H1 (cell line): ENCODE results near the gene MMP1. TPM values are rescaled to one million over a fixed set of nuclear protein-coding genes. Genes with fewer than 3 reads are reported as not detected.

Experiments used
- CTCF ChIA-PET: fragments of 300-600 bp; sonication (Branson Sonifier 250); formaldehyde crosslinking; loops from one replicate; lab custom pipeline; 2021; ENCODE audit not compliant: partially characterized antibody; lab: Charles Lee
- POLR2A ChIA-PET: fragments of 300-600 bp; sonication (Branson Sonifier 250); formaldehyde crosslinking; loops from one replicate; lab custom pipeline; 2021; ENCODE audit warnings: inconsistent platforms; ENCODE audit not compliant: partially characterized antibody; lab: Charles Lee
- DNase-seq, 2 experiments: peaks; one replicate each; pipeline versions ENCODE4 v3.0.0 to v3.0.0-alpha.2; 2010 to 2022; ENCODE audit warnings: low spot score in 2 of 2, low read depth in 1 of 2, mixed read lengths in 1 of 2
- FAIRE-seq: peaks from 2 replicates; lab custom pipeline; 2011; peaks lifted over from hg19 to GRCh38; lab: Jason Lieb, UNC
- H2AFZ ChIP-seq: 2 replicates; pipeline ENCODE4 v1.8.1; 2012; ENCODE audit warnings: low read length, inconsistent platforms
- H2AK5ac ChIP-seq: 2 replicates; pipeline ENCODE4 v1.6.1; 2013; ENCODE audit warnings: low read depth, low read length
- H2BK120ac ChIP-seq: replicated peaks from 2 replicates; pipeline ENCODE3; 2013; ENCODE audit warnings: low read depth, low read length, inconsistent platforms
- H2BK12ac ChIP-seq: 2 replicates; pipeline ENCODE4 v1.6.1; 2013; ENCODE audit warnings: low read depth, low read length
- H2BK15ac ChIP-seq: 2 replicates; pipeline ENCODE4 v1.6.1; 2013; ENCODE audit warnings: low read length
- H2BK20ac ChIP-seq: 2 replicates; pipeline ENCODE4 v1.6.1; 2013; ENCODE audit warnings: low read length
- H2BK5ac ChIP-seq: 2 replicates; pipeline ENCODE4 v1.6.1; 2013; ENCODE audit warnings: low read depth, low read length
- H3K14ac ChIP-seq: 2 replicates; pipeline ENCODE4 v1.6.1; 2013; ENCODE audit warnings: inconsistent platforms; ENCODE audit not compliant: insufficient read length
- H3K18ac ChIP-seq: 2 replicates; pipeline ENCODE4 v1.6.1; 2013; ENCODE audit warnings: low read length; ENCODE audit errors: extremely low read depth
- H3K23ac ChIP-seq: 2 replicates; pipeline ENCODE4 v1.6.1; 2013; ENCODE audit warnings: inconsistent platforms; ENCODE audit not compliant: insufficient read length
- H3K23me2 ChIP-seq: 2 replicates; pipeline ENCODE4 v1.6.1; 2013; ENCODE audit warnings: low read depth, low read length
- H3K27ac ChIP-seq: 2 replicates; pipeline ENCODE4 v1.6.1; 2011; ENCODE audit warnings: low read depth, low read length, inconsistent platforms
- H3K27me3 ChIP-seq, 4 experiments: replicated peaks in 1 of 4; 1 replicate in 1 of 4; 2 replicates in 3 of 4; pipeline versions ENCODE4 v1.6.1 to v1.8.1; 2011 to 2013; ENCODE audit warnings: low read length in 3 of 4, mild to moderate bottlenecking in 3 of 4, inconsistent platforms in 2 of 4, mixed read lengths in 2 of 4, moderate library complexity in 1 of 4; ENCODE audit not compliant: control insufficient read depth in 3 of 4, insufficient read depth in 3 of 4; ENCODE audit errors: extremely low read depth in 1 of 4
- H3K36me3 ChIP-seq, 4 experiments: 2 replicates each; pipeline versions ENCODE4 v1.6.1 to v1.8.1; 2011 to 2013; ENCODE audit warnings: mild to moderate bottlenecking in 4 of 4, low read length in 3 of 4, moderate library complexity in 2 of 4, control low read depth in 1 of 4, inconsistent platforms in 1 of 4; ENCODE audit not compliant: insufficient read depth in 4 of 4, control insufficient read depth in 2 of 4
- H3K4ac ChIP-seq: replicated peaks from 2 replicates; pipeline ENCODE3; 2013; ENCODE audit warnings: low read length, low read depth, mixed read lengths, inconsistent platforms; ENCODE audit not compliant: insufficient read length
- H3K4me1 ChIP-seq, 4 experiments: replicated peaks in 1 of 4; 1 replicate in 1 of 4; 2 replicates in 3 of 4; pipeline versions ENCODE4 v1.6.1 to v1.8.1; 2011 to 2013; ENCODE audit warnings: low read length in 3 of 4, inconsistent platforms in 2 of 4, mixed read lengths in 1 of 4; ENCODE audit not compliant: insufficient read depth in 4 of 4, control insufficient read depth in 3 of 4
- H3K4me2 ChIP-seq, 2 experiments: 2 replicates each; pipeline versions ENCODE4 v1.6.1 to v1.8.1; 2011 to 2013; ENCODE audit warnings: low read depth in 2 of 2, low read length in 2 of 2, control low read depth in 1 of 2, inconsistent platforms in 1 of 2, mild to moderate bottlenecking in 1 of 2; ENCODE audit not compliant: insufficient read depth in 1 of 2
- H3K4me3 ChIP-seq, 4 experiments: fragments of 200-600, 300-600 bp in 1 of 4; sonication (generic), shearing (Covaris generic), sonication (Bioruptor Twin) in 1 of 4; 2 replicates each; pipeline versions ENCODE4 v1.5.1 to v1.8.1; 2011 to 2016; ENCODE audit warnings: low read length in 4 of 4, low read depth in 3 of 4, control low read depth in 2 of 4, inconsistent platforms in 2 of 4, mild to moderate bottlenecking in 2 of 4, mixed read lengths in 1 of 4, moderate library complexity in 1 of 4; ENCODE audit not compliant: insufficient read depth in 2 of 4; ENCODE audit errors: extremely low read depth in 1 of 4
- H3K56ac ChIP-seq: replicated peaks from 2 replicates; pipeline ENCODE3; 2013; ENCODE audit warnings: low read depth, mild to moderate bottlenecking, mixed read lengths, low read length, inconsistent platforms; ENCODE audit not compliant: insufficient read length
- H3K79me1 ChIP-seq: 2 replicates; pipeline ENCODE4 v1.6.1; 2013; ENCODE audit warnings: low read depth, low read length, control low read depth
- H3K79me2 ChIP-seq, 2 experiments: 2 replicates each; pipeline versions ENCODE4 v1.6.1 to v1.8.1; 2012 to 2013; ENCODE audit warnings: low read length in 2 of 2, mild to moderate bottlenecking in 2 of 2, inconsistent platforms in 1 of 2; ENCODE audit not compliant: insufficient read depth in 2 of 2, control insufficient read depth in 1 of 2
- H3K9ac ChIP-seq, 4 experiments: replicated peaks in 1 of 4; 1 replicate in 1 of 4; 2 replicates in 3 of 4; pipeline versions ENCODE4 v1.6.1 to v1.8.1; 2011 to 2013; ENCODE audit warnings: low read depth in 3 of 4, low read length in 3 of 4, control low read depth in 2 of 4, mild to moderate bottlenecking in 2 of 4, moderate library complexity in 2 of 4, inconsistent platforms in 1 of 4; ENCODE audit errors: extremely low read depth in 1 of 4
- H3K9me3 ChIP-seq, 2 experiments: 2 replicates each; pipeline versions ENCODE4 v1.6.1 to v1.8.1; 2012 to 2013; ENCODE audit warnings: mild to moderate bottlenecking in 2 of 2, moderate library complexity in 2 of 2, control low read depth in 1 of 2, inconsistent platforms in 1 of 2, low read depth in 1 of 2, low read length in 1 of 2, mixed read lengths in 1 of 2; ENCODE audit not compliant: insufficient read depth in 2 of 2
- H4K20me1 ChIP-seq, 2 experiments: replicated peaks in 1 of 2; 2 replicates each; pipeline versions ENCODE3 to v1.8.1; 2011 to 2013; ENCODE audit warnings: inconsistent platforms in 2 of 2, low read length in 2 of 2, mild to moderate bottlenecking in 1 of 2; ENCODE audit not compliant: insufficient read depth in 2 of 2, control insufficient read depth in 1 of 2
- H4K5ac ChIP-seq: 2 replicates; pipeline ENCODE4 v1.6.1; 2013; ENCODE audit warnings: low read length, low read depth, mixed read lengths, inconsistent platforms; ENCODE audit not compliant: insufficient read length
- H4K8ac ChIP-seq: 2 replicates; pipeline ENCODE4 v1.8.0; 2013; ENCODE audit warnings: mild to moderate bottlenecking, moderate library complexity, low read length, inconsistent platforms; ENCODE audit not compliant: insufficient read depth; ENCODE audit errors: extremely low read depth
- H4K91ac ChIP-seq: replicated peaks from 2 replicates; pipeline ENCODE3; 2013; ENCODE audit warnings: low read length, mixed read lengths, inconsistent platforms; ENCODE audit not compliant: insufficient read length
- ASH2L ChIP-seq: fragments of 200-600, 300-600 bp; sonication (generic); IDR thresholded peaks from one replicate; pipeline ENCODE4 v1.7.1; 2017; ENCODE audit warnings: low read length
- CREB1 ChIP-seq: IDR thresholded peaks from 2 replicates; pipeline ENCODE4 v1.6.1; 2012; ENCODE audit warnings: inconsistent platforms
- CTBP2 ChIP-seq: IDR thresholded peaks from 2 replicates; pipeline ENCODE4 v1.7.0; 2011; ENCODE audit warnings: borderline replicate concordance, mild to moderate bottlenecking, moderate library complexity, mixed read lengths, low read length; ENCODE audit not compliant: insufficient read depth, insufficient read length
- EGR1 ChIP-seq: IDR thresholded peaks from 2 replicates; pipeline ENCODE4 v1.6.1; 2011; ENCODE audit warnings: low read depth, low read length, borderline replicate concordance
- JUND ChIP-seq: IDR thresholded peaks from 2 replicates; pipeline ENCODE4 v1.6.1; 2011; ENCODE audit warnings: mild to moderate bottlenecking, improper control_type of control experiment, low read length
- KDM4A ChIP-seq: IDR thresholded peaks from one replicate; pipeline ENCODE4 v1.7.1; 2012; ENCODE audit warnings: low read depth, mild to moderate bottlenecking, moderate library complexity, low read length, inconsistent platforms; ENCODE audit not compliant: severe bottlenecking
- MAX ChIP-seq: IDR thresholded peaks from 2 replicates; pipeline ENCODE4 v1.6.1; 2012; ENCODE audit warnings: inconsistent platforms
- NANOG ChIP-seq: IDR thresholded peaks from 2 replicates; pipeline ENCODE4 v1.6.1; 2011; ENCODE audit warnings: low read length, low read depth, mild to moderate bottlenecking, inconsistent platforms; ENCODE audit not compliant: insufficient read depth, poor library complexity, severe bottlenecking
- RAD21 ChIP-seq, 2 experiments: IDR thresholded peaks in 1 of 2; conservative IDR thresholded peaks in 1 of 2; 2 replicates each; pipeline ENCODE4 v1.6.1; 2011; ENCODE audit warnings: low read depth in 2 of 2, low read length in 2 of 2, improper control_type of control experiment in 1 of 2, inconsistent platforms in 1 of 2, mild to moderate bottlenecking in 1 of 2, moderate library complexity in 1 of 2
- SAP30 ChIP-seq: fragments of 300-600 bp; sonication (generic); IDR thresholded peaks from 2 replicates; pipeline ENCODE4 v1.7.1; 2012; ENCODE audit warnings: low read length, moderate library complexity, mild to moderate bottlenecking, inconsistent platforms; ENCODE audit not compliant: insufficient read depth, insufficient replicate concordance
- SRF ChIP-seq: IDR thresholded peaks from 2 replicates; pipeline ENCODE4 v1.6.1; 2011; ENCODE audit warnings: mild to moderate bottlenecking, low read depth, low read length, moderate library complexity
- TAF7 ChIP-seq: optimal IDR thresholded peaks from 2 replicates; pipeline ENCODE3; 2011; ENCODE audit warnings: low read depth, mild to moderate bottlenecking, inconsistent platforms, low read length, moderate library complexity, borderline replicate concordance
- TEAD4 ChIP-seq: IDR thresholded peaks from 2 replicates; pipeline ENCODE4 v1.6.1; 2012; ENCODE audit warnings: low read depth, low read length, inconsistent platforms, mixed read lengths
- polyA plus RNA-seq, 7 experiments: library from polyadenylated mRNA; depleted of rRNA in 3 of 7; stranded (reverse) in 5 of 7; unstranded in 2 of 7; fragments of >200 nt in 5 of 7; fragments of 200-250 nt in 2 of 7; gene quantifications; 1 replicate in 5 of 7; 2 replicates in 1 of 7; 4 replicates in 1 of 7; pipeline versions ENCODE4 v1.2.1 to v1.2.3, GENCODE V29; 2011 to 2013; ENCODE audit warnings: missing spikeins in 2 of 7, mixed read lengths in 2 of 7
- total RNA-seq: library from RNA; stranded (reverse); fragmentation: NEBNext Ultra II Directional; extraction: Animal tissue kit (Norgen Biotek cat#: 25700); gene quantifications from 2 replicates; pipeline ENCODE4 v1.2.1, GENCODE V29; 2021
- TF ChIP-seq, protein P1 (sequence below): IDR thresholded peaks from 2 replicates; pipeline ENCODE4 v1.6.1; 2012; ENCODE audit warnings: inconsistent platforms

MMP1 gene
- total and polyA plus RNA-seq, 2 of the 8 experiments (the other 6 are each of a cell fraction or from before 2014, with no cell fraction given): not detected

GRCh38 chr11:102794382-102794781 is 3.6 kb downstream of the MMP1 start:
- DNase-seq (peak in 1 of 2 experiments; percentile 58), FAIRE-seq (peak; percentile 32)
- H3K9me3 ChIP-seq: no peaks in the 10 kb centered on the region
- TF ChIP-seq CREB1 (no peak), MAX (peak; percentile 72), SAP30 (no peak), SRF (no peak), TAF7 (no peak), EGR1 (no peak), CTBP2 (no peak), JUND (no peak), RAD21 (IDR thresholded peaks at IDR 0.05 in 1 of 2, conservative IDR thresholded peaks at IDR 0.05 in 1 of 2; ENCODE audit: low read depth in 2 of 2, low read length in 2 of 2) (peak; percentile 67 to 76), ASH2L (no peak), TEAD4 (no peak), NANOG (no peak), KDM4A (no peak)
- TF ChIP-seq, protein P1, sequence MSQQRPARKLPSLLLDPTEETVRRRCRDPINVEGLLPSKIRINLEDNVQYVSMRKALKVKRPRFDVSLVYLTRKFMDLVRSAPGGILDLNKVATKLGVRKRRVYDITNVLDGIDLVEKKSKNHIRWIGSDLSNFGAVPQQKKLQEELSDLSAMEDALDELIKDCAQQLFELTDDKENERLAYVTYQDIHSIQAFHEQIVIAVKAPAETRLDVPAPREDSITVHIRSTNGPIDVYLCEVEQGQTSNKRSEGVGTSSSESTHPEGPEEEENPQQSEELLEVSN: peak; percentile 60

More at GRCh38 chr11:102794382-102794781, 3.6 kb downstream of the MMP1 start:
- Histone ChIP-seq H4K91ac (no peak overlapping the region), H3K4me1 (no peaks in the 10 kb centered on the region), H3K56ac (no peak overlapping the region), H3K79me1 (no peaks in the 10 kb centered on the region), H3K27ac (no peak overlapping the region), H3K4me2 (no peak overlapping the region), H2BK12ac (no peak overlapping the region), H3K14ac (no peak overlapping the region), H3K27me3 (peaks cover 0 to 1% (median 0%) of the 10 kb centered on the region in 4 experiments; a peak in 1 of 7 replicates), H3K36me3 (no peaks in the 10 kb centered on the region), H2BK5ac (no peak overlapping the region), H3K18ac (no peak overlapping the region), H3K23ac (no peak overlapping the region), H3K9ac (no peak overlapping the region), H2BK120ac (no peak overlapping the region), H2BK15ac (no peak overlapping the region), H2AFZ (peak overlapping the region; percentile 86), H3K4me3 (no peak overlapping the region), H3K23me2 (no peaks in the 10 kb centered on the region), H3K4ac (no peak overlapping the region), H2BK20ac (no peak overlapping the region), H3K79me2 (no peaks in the 10 kb centered on the region), H4K20me1 (no peaks in the 10 kb centered on the region), H2AK5ac (no peak overlapping the region), H4K5ac (no peak overlapping the region), H4K8ac (no peak overlapping the region)
- ChIA-PET CTCF (interaction anchor here (0.7 to 2.0 kb wide), 25 partner anchors 9 to 241 kb away, joined by 3 to 12 read pairs (median 5); partner anchors contain the start of gene MMP10), POLR2A (no interaction called here)
